Measurements from ENCODE around the gene CYB5A. TPM values are rescaled to one million over a fixed set of nuclear protein-coding genes. Genes with fewer than 3 reads are reported as not detected.
A peak's percentile ranks its signal among the peaks of the same experiment; 100 is the strongest.

Gene CYB5A
- total RNA-seq, 1 donor from 2014 or later, result 58.1 TPM

DNA sequence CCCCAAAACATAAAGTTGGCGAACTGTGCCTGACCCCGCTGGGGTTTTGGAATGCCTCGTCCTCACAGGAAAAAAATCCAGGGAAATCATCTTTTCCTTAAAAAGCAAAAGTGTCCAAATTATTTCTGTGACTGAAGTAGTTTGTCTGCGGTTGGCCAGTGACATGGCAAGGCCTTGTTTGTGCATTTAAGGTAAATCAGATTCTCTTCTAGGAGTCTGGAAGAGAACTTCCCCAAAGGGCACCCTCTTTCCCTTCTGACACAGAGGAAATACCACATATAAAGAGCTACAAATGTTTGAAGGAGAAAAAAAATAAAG lies 737 bp upstream of the CYB5A start:
- Histone ChIP-seq H3K27me3 (no peaks in the 10 kb centered on the region), H3K9me3 (no peaks in the 10 kb centered on the region), H3K4me1 (peaks cover 5 to 8% of the 10 kb centered on the region in 2 donors), H3K36me3 (no peaks in the 10 kb centered on the region), H3K27ac (peak overlapping the region; percentile 30 to 58), H3K4me3 (peak overlapping the region; percentile 63 to 87)
- intact Hi-C loops (cut with DNase I), result loop anchor here (1.0 to 5.0 kb wide), 5 partner anchors 60 to 915 kb away; partner anchors contain the start of genes PTGR3 and TIMM21
- no peak for DNase-seq (ENCODE audit: low spot score in 2 of 2)
- TF ChIP-seq, protein P1, sequence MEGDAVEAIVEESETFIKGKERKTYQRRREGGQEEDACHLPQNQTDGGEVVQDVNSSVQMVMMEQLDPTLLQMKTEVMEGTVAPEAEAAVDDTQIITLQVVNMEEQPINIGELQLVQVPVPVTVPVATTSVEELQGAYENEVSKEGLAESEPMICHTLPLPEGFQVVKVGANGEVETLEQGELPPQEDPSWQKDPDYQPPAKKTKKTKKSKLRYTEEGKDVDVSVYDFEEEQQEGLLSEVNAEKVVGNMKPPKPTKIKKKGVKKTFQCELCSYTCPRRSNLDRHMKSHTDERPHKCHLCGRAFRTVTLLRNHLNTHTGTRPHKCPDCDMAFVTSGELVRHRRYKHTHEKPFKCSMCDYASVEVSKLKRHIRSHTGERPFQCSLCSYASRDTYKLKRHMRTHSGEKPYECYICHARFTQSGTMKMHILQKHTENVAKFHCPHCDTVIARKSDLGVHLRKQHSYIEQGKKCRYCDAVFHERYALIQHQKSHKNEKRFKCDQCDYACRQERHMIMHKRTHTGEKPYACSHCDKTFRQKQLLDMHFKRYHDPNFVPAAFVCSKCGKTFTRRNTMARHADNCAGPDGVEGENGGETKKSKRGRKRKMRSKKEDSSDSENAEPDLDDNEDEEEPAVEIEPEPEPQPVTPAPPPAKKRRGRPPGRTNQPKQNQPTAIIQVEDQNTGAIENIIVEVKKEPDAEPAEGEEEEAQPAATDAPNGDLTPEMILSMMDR (IDR thresholded peaks at IDR 0.05), result no peak

DNA sequence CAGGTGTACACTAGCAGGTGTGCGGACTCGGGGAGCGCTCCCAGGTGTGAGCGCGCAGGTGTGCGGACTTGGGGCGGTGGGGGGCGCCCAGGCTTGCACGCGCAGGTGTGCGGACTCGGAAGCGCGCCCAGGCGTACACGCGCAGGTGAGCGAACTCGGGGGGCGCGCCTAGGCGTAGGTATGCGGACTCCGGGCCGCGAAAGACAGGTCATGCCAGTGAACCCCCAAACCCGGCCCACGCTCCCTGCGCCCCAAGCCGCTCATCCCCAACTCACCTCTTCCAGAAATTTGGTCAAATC lies 342 bp downstream of the CYB5A start:
- peak overlapping the region; percentile 63 to 87 for H3K4me3 ChIP-seq
- H3K27me3 ChIP-seq, result no peaks in the 10 kb centered on the region
- no peaks in the 10 kb centered on the region for H3K36me3 ChIP-seq
- peaks cover 5 to 8% of the 10 kb centered on the region in 2 donors for H3K4me1 ChIP-seq
- intact Hi-C loops (cut with DNase I), result loop anchor here (5.0 kb wide), 2 partner anchors 61 to 916 kb away; partner anchors contain the start of gene PTGR3
- peak overlapping the region in 1 of 2 donors; percentile 47 for H3K27ac ChIP-seq
- TF ChIP-seq, protein P1 (IDR thresholded peaks at IDR 0.05), result no peak
- H3K9me3 ChIP-seq, result no peaks in the 10 kb centered on the region
- no peak for DNase-seq (ENCODE audit: low spot score in 2 of 2)

GRCh38 chr18:74290794-74291471 lies 830 bp downstream of the CYB5A start:
- H3K27me3 ChIP-seq, result no peaks in the 10 kb centered on the region
- H3K9me3 ChIP-seq, result no peaks in the 10 kb centered on the region
- peaks cover 5 to 8% of the 10 kb centered on the region in 2 donors for H3K4me1 ChIP-seq
- H3K27ac ChIP-seq, result peak overlapping the region in 1 of 2 donors; percentile 27
- peak overlapping the region; percentile 63 to 87 for H3K4me3 ChIP-seq
- no peak for DNase-seq (ENCODE audit: low spot score in 2 of 2)
- intact Hi-C loops (cut with DNase I), result loop anchor here (5.0 kb wide), 2 partner anchors 61 to 916 kb away; partner anchors contain the start of gene PTGR3
- TF ChIP-seq, protein P1 (IDR thresholded peaks at IDR 0.05), result no peak
- H3K36me3 ChIP-seq, result no peaks in the 10 kb centered on the region

GRCh38 chr18:74290021-74290420 lies 1.7 kb downstream of the CYB5A start:
- Histone ChIP-seq H3K4me3 (no peak overlapping the region), H3K4me1 (peaks cover 5 to 8% of the 10 kb centered on the region in 2 donors), H3K9me3 (no peaks in the 10 kb centered on the region), H3K36me3 (no peaks in the 10 kb centered on the region), H3K27me3 (no peaks in the 10 kb centered on the region), H3K27ac (no peak overlapping the region)
- TF ChIP-seq, protein P1 (IDR thresholded peaks at IDR 0.05), result no peak
- intact Hi-C loops (cut with DNase I), result loop anchor here (5.0 kb wide), 2 partner anchors 62 to 917 kb away; partner anchors contain the start of gene PTGR3
- no peak for DNase-seq (ENCODE audit: low spot score in 2 of 2)

DNA sequence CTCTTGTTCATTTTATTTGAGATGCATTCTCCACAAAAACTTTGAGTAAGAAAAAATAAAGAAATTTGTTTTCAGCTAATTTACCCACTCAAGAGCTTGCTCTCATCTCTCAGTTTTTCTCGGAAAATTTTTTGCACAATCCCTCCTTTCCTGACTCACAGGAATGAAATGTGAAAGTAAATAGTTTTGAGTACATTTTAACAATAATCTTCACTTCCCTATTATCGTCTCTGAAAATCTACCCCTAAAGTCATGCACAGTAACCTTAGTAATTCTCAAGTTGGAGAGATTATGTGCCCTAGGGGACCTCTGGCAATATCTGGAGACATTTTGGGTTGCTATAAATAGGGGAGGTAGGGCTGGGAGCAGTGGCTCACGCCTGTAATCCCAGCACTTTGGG lies 2.6 kb downstream of the CYB5A start:
- Histone ChIP-seq H3K4me1 (peaks cover 5 to 8% of the 10 kb centered on the region in 2 donors), H3K9me3 (no peaks in the 10 kb centered on the region), H3K27ac (peak overlapping the region in 1 of 2 donors; percentile 12), H3K4me3 (no peak overlapping the region), H3K36me3 (no peaks in the 10 kb centered on the region), H3K27me3 (no peaks in the 10 kb centered on the region)
- TF ChIP-seq, protein P1 (IDR thresholded peaks at IDR 0.05), result no peak
- intact Hi-C loops (cut with DNase I), result loop anchor here (2.0 kb wide), 1 partner anchor 52 kb away; no protein-coding TSS in a partner anchor
- no peak for DNase-seq (ENCODE audit: low spot score in 2 of 2)

Data from ascending aorta (tissue), 2 donors.